HepG2 (cell line): ENCODE measurements around the gene CST3. TPM values are rescaled to one million over a fixed set of nuclear protein-coding genes. Genes with fewer than 3 reads are reported as not detected.

Experiments used
- GFI1 ChIP-seq: sonication (generic); formaldehyde crosslinking; IDR thresholded peaks from 2 replicates; pipeline ENCODE4 v1.5.0; 2020; ENCODE audit warnings: missing genetic modification reagents, mild to moderate bottlenecking, borderline replicate concordance
- KIAA2018 ChIP-seq: sonication (generic); formaldehyde crosslinking; IDR thresholded peaks from 2 replicates; pipeline ENCODE4 v1.5.0; 2020; ENCODE audit warnings: mild to moderate bottlenecking, missing genetic modification reagents, borderline replicate concordance
- KLF6 ChIP-seq: IDR thresholded peaks from 2 replicates; pipeline ENCODE4 v1.8.0; 2016; ENCODE audit warnings: missing biosample characterization, missing genetic modification reagents
- MAF1 ChIP-seq: sonication (generic); formaldehyde crosslinking; IDR thresholded peaks from 2 replicates; pipeline ENCODE4 v1.5.0; 2020; ENCODE audit warnings: missing genetic modification reagents, borderline replicate concordance
- MEF2D ChIP-seq: sonication (generic); formaldehyde crosslinking; IDR thresholded peaks from 2 replicates; pipeline ENCODE4 v1.5.1; 2020; ENCODE audit warnings: mild to moderate bottlenecking, missing genetic modification reagents
- NFE2L1 ChIP-seq: sonication (generic); formaldehyde crosslinking; IDR thresholded peaks from 2 replicates; pipeline ENCODE4 v1.4.0; 2020; ENCODE audit warnings: missing genetic modification reagents, mild to moderate bottlenecking, borderline replicate concordance
- NR2F2 ChIP-seq: IDR thresholded peaks from 2 replicates; pipeline ENCODE4 v1.6.1; 2012; ENCODE audit warnings: low read depth, inconsistent platforms, borderline replicate concordance
- PAWR ChIP-seq: sonication (generic); formaldehyde crosslinking; IDR thresholded peaks from 2 replicates; pipeline ENCODE4 v1.4.0; 2020; ENCODE audit warnings: missing genetic modification reagents, mild to moderate bottlenecking, borderline replicate concordance
- RBM22 ChIP-seq: fragments of 200-400 bp; formaldehyde crosslinking; optimal IDR thresholded peaks from 2 replicates; pipeline ENCODE3; 2017; ENCODE audit warnings: mild to moderate bottlenecking, low read length, moderate library complexity
- RFX3 ChIP-seq: IDR thresholded peaks from 2 replicates; pipeline ENCODE4 v1.6.1; 2016; ENCODE audit warnings: missing biosample characterization, missing genetic modification reagents
- SMARCC2 ChIP-seq: fragments of 450-650 bp; IDR thresholded peaks from 2 replicates; pipeline ENCODE4 v1.6.1; 2017; ENCODE audit warnings: antibody characterized with exemption, mild to moderate bottlenecking
- TBL1XR1 ChIP-seq: fragments of 150-350 bp; IDR thresholded peaks from 2 replicates; pipeline ENCODE4 v1.6.1; 2014; ENCODE audit warnings: borderline replicate concordance, low read length; ENCODE audit not compliant: partially characterized antibody
- ZC3H13 ChIP-seq: sonication (generic); formaldehyde crosslinking; IDR thresholded peaks from 2 replicates; pipeline ENCODE4 v1.8.1; 2023; ENCODE audit warnings: mild to moderate bottlenecking, missing genetic modification reagents, moderate library complexity
- ZFAT ChIP-seq: sonication (generic); formaldehyde crosslinking; conservative IDR thresholded peaks from 2 replicates; pipeline ENCODE4 v1.8.1; 2023; ENCODE audit warnings: missing genetic modification reagents, inconsistent platforms
- ZNF17 ChIP-seq: sonication (generic); formaldehyde crosslinking; IDR thresholded peaks from 2 replicates; pipeline ENCODE4 v1.5.0; 2020; ENCODE audit warnings: mild to moderate bottlenecking, missing genetic modification reagents
- ZNF563 ChIP-seq: sonication (generic); formaldehyde crosslinking; IDR thresholded peaks from 2 replicates; pipeline ENCODE4 v1.8.0; 2022; ENCODE audit warnings: mild to moderate bottlenecking, moderate library complexity, missing genetic modification reagents
- ZNF75D ChIP-seq: sonication (generic); formaldehyde crosslinking; IDR thresholded peaks from 2 replicates; pipeline ENCODE4 v1.8.1; 2023; ENCODE audit warnings: missing genetic modification reagents, mild to moderate bottlenecking, borderline replicate concordance
- ZSCAN29 ChIP-seq: sonication (generic); formaldehyde crosslinking; conservative IDR thresholded peaks from 2 replicates; pipeline ENCODE4 v1.4.0; 2020; ENCODE audit warnings: mild to moderate bottlenecking, missing genetic modification reagents
- ZSCAN30 ChIP-seq: sonication (generic); formaldehyde crosslinking; IDR thresholded peaks from 2 replicates; pipeline ENCODE4 v1.5.0; 2020; ENCODE audit warnings: mild to moderate bottlenecking, missing genetic modification reagents
- polyA plus RNA-seq, 8 experiments: library from polyadenylated mRNA; depleted of rRNA in 3 of 8; stranded (reverse) in 7 of 8; unstranded in 1 of 8; fragments of >200 nt; fragmentation: Illumina TruSeq in 4 of 8; extraction: Trizol in 4 of 8; gene quantifications; 2 replicates each; pipeline versions ENCODE4 v1.2.1 to v1.2.3, GENCODE V29; 2011 to 2016; ENCODE audit warnings: low read depth in 4 of 8, missing spikeins in 1 of 8, mixed read lengths in 1 of 8; ENCODE audit not compliant: insufficient read depth in 1 of 8
- total RNA-seq, 5 experiments: library from RNA; depleted of rRNA; stranded (reverse); fragments of >200 nt; fragmentation: Illumina TruSeq; extraction: Trizol; gene quantifications; 2 replicates each; pipeline ENCODE4 v1.2.3, GENCODE V29; 2016; ENCODE audit warnings: low read depth in 1 of 5
- TF ChIP-seq, protein P1 (sequence below): IDR thresholded peaks from 2 replicates; pipeline ENCODE4 v1.6.1; 2016
- TF ChIP-seq, protein P2 (sequence below): IDR thresholded peaks from 2 replicates; pipeline ENCODE4 v1.6.1; 2016; ENCODE audit warnings: missing genetic modification reagents, missing compliant biosample characterization

Gene CST3
- total and polyA plus RNA-seq, 2 of the 13 experiments (the other 11 are each of a cell fraction or from before 2014, with no cell fraction given) = 690 to 1,005 TPM

GRCh38 chr20:23636908-23637281, 860 bp downstream of the CST3 start (continued):
- TF ChIP-seq ZFAT (CRISPR knock-in tag) (no peak), MAF1 (CRISPR knock-in tag) (no peak; the same call in 1 of the 2 replicates), MEF2D (CRISPR knock-in tag) (no peak), KIAA2018 (CRISPR knock-in tag) (peak; percentile 46; the same call in 1 of the 2 replicates), ZC3H13 (CRISPR knock-in tag) (no peak), ZNF563 (no peak), PAWR (no peak), RBM22 (peak; percentile 0), ZNF17 (CRISPR knock-in tag) (no peak), ZNF75D (CRISPR knock-in tag) (no peak), NFE2L1 (CRISPR knock-in tag) (no peak), NR2F2 (no peak), KLF6 (CRISPR knock-in tag) (no peak), TBL1XR1 (no peak), ZSCAN30 (CRISPR knock-in tag) (no peak), RFX3 (CRISPR knock-in tag) (no peak), GFI1 (0 out of 2 replicates have a peak, but pooled peaks have one; percentile 4), SMARCC2 (no peak), ZSCAN29 (CRISPR knock-in tag) (no peak)
- TF ChIP-seq, protein P1, sequence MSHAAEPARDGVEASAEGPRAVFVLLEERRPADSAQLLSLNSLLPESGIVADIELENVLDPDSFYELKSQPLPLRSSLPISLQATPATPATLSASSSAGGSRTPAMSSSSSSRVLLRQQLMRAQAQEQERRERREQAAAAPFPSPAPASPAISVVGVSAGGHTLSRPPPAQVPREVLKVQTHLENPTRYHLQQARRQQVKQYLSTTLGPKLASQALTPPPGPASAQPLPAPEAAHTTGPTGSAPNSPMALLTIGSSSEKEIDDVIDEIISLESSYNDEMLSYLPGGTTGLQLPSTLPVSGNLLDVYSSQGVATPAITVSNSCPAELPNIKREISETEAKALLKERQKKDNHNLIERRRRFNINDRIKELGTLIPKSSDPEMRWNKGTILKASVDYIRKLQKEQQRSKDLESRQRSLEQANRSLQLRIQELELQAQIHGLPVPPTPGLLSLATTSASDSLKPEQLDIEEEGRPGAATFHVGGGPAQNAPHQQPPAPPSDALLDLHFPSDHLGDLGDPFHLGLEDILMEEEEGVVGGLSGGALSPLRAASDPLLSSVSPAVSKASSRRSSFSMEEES (CRISPR knock-in tag) = no peak
- TF ChIP-seq, protein P2, sequence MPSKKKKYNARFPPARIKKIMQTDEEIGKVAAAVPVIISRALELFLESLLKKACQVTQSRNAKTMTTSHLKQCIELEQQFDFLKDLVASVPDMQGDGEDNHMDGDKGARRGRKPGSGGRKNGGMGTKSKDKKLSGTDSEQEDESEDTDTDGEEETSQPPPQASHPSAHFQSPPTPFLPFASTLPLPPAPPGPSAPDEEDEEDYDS (CRISPR knock-in tag) = no peak
